ENCODE results near the gene C3orf49.

Gene C3orf49

GRCh38 chr3:63819151-63819398 lies at the start of gene C3orf49:
Gene C3orf49 (plus strand): TSS chr3:63819299. CDS start chr3:63819472, 173 bp downstream.
- Histone ChIP-seq H3K27me3 (replicated peaks) (no peaks in the 10 kb centered on the region), H3K4me3 (ENCODE audit: low read depth, low read length) (no peak within 1 kb of the TSS), H3K27ac (no peak within 1 kb of the TSS), H3K36me3 (replicated peaks) (no peaks in the 10 kb centered on the region)
- TF ChIP-seq CTCF (IDR thresholded peaks at IDR 0.05; ENCODE audit: low read depth, low read length, missing control alignments), result no peak
- DNase-seq, result no peak
- in situ Hi-C loops (cut with HindIII; ENCODE audit: low pct_ligation_motif_present, low sequenced_read_pairs), result loop anchor here (25.0 kb wide), 1 partner anchor 457 kb away; no protein-coding TSS in a partner anchor

- in situ Hi-C loops (cut with HindIII; ENCODE audit: low pct_ligation_motif_present, low sequenced_read_pairs), result no loop called here
- Histone ChIP-seq H3K27ac (no peak overlapping the region), H3K27me3 (replicated peaks) (no peaks in the 10 kb centered on the region), H3K36me3 (replicated peaks) (no peaks in the 10 kb centered on the region), H3K4me3 (ENCODE audit: low read depth, low read length) (no peak overlapping the region)
- no peak for TF ChIP-seq CTCF (IDR thresholded peaks at IDR 0.05; ENCODE audit: low read depth, low read length, missing control alignments)
- DNase-seq, result no peak
Observed at GRCh38 chr3:63774781-63775180, 44.3 kb upstream of the C3orf49 start.

GRCh38 chr3:63779227-63779626 lies 39.9 kb upstream of the C3orf49 start:
- no peak for DNase-seq
- no peaks in the 10 kb centered on the region for H3K27me3 ChIP-seq (replicated peaks)
- TF ChIP-seq CTCF (IDR thresholded peaks at IDR 0.05; ENCODE audit: low read depth, low read length, missing control alignments), result no peak
- no peaks in the 10 kb centered on the region for H3K36me3 ChIP-seq (replicated peaks)
- in situ Hi-C loops (cut with HindIII; ENCODE audit: low pct_ligation_motif_present, low sequenced_read_pairs), result no loop called here
- H3K4me3 ChIP-seq (ENCODE audit: low read depth, low read length), result no peak overlapping the region
- no peak overlapping the region for H3K27ac ChIP-seq

GRCh38 chr3:63791974-63792373 lies 27.1 kb upstream of the C3orf49 start:
- peak; percentile 11 for DNase-seq
- in situ Hi-C loops (cut with HindIII; ENCODE audit: low pct_ligation_motif_present, low sequenced_read_pairs), result no loop called here
- TF ChIP-seq CTCF (IDR thresholded peaks at IDR 0.05; ENCODE audit: low read depth, low read length, missing control alignments), result peak; percentile 44
- no peak overlapping the region for H3K4me3 ChIP-seq (ENCODE audit: low read depth, low read length)
- H3K27me3 ChIP-seq (replicated peaks), result no peaks in the 10 kb centered on the region
- H3K27ac ChIP-seq, result no peak overlapping the region
- no peaks in the 10 kb centered on the region for H3K36me3 ChIP-seq (replicated peaks)

GRCh38 chr3:63795438-63795837 lies 23.7 kb upstream of the C3orf49 start:
- H3K36me3 ChIP-seq (replicated peaks), result no peaks in the 10 kb centered on the region
- in situ Hi-C loops (cut with HindIII; ENCODE audit: low pct_ligation_motif_present, low sequenced_read_pairs), result no loop called here
- H3K4me3 ChIP-seq (ENCODE audit: low read depth, low read length), result no peak overlapping the region
- no peaks in the 10 kb centered on the region for H3K27me3 ChIP-seq (replicated peaks)
- DNase-seq, result no peak
- H3K27ac ChIP-seq, result no peak overlapping the region
- no peak for TF ChIP-seq CTCF (IDR thresholded peaks at IDR 0.05; ENCODE audit: low read depth, low read length, missing control alignments)

- Histone ChIP-seq H3K36me3 (replicated peaks) (no peaks in the 10 kb centered on the region), H3K27me3 (replicated peaks) (no peaks in the 10 kb centered on the region), H3K27ac (no peak overlapping the region), H3K4me3 (ENCODE audit: low read depth, low read length) (no peak overlapping the region)
- no peak for DNase-seq
- in situ Hi-C loops (cut with HindIII; ENCODE audit: low pct_ligation_motif_present, low sequenced_read_pairs), result no loop called here
- no peak for TF ChIP-seq CTCF (IDR thresholded peaks at IDR 0.05; ENCODE audit: low read depth, low read length, missing control alignments)
Observed at GRCh38 chr3:63798544-63798943, 20.6 kb upstream of the C3orf49 start.

All from brain microvascular endothelial cell (primary cell).